Tibial nerve (tissue), 4 donors: ENCODE data around the gene ARL4D.

Experiments used
- CTCF ChIP-seq, 5 experiments: fragments of 200-600 bp in 3 of 5; fragments of 450-650 bp in 2 of 5; sonication (generic) in 3 of 5; IDR thresholded peaks; one replicate each; pipeline ENCODE4 v1.5.1; 2016 to 2019; ENCODE audit warnings: antibody characterized with exemption in 5 of 5, mild to moderate bottlenecking in 3 of 5, moderate library complexity in 2 of 5
- EP300 ChIP-seq, 2 donors: sonication (generic); formaldehyde crosslinking; IDR thresholded peaks; one replicate each; pipeline ENCODE4 v1.6.1; 2017; ENCODE audit warnings: antibody characterized with exemption in 2 of 2, mild to moderate bottlenecking in 1 of 2
- POLR2A ChIP-seq, 2 donors: fragments of 450-650 bp; IDR thresholded peaks; one replicate each; pipeline ENCODE4 v1.6.1; 2017; ENCODE audit warnings: antibody characterized with exemption in 2 of 2, mild to moderate bottlenecking in 2 of 2, moderate library complexity in 2 of 2

- no peak for TF ChIP-seq POLR2A (IDR thresholded peaks at IDR 0.05)
- TF ChIP-seq CTCF (IDR thresholded peaks at IDR 0.05): no peak
- no peak for TF ChIP-seq EP300 (IDR thresholded peaks at IDR 0.05)
Observed at GRCh38 chr17:43434902-43435319, 36.1 kb downstream of the ARL4D start.
